GM10266 (cell line): ENCODE measurements around the gene CALHM2.

Experiments
- DNase-seq: peaks from one replicate; pipeline ENCODE4 v3.0.0; 2012; ENCODE audit errors: extremely low spot score
- TF ChIP-seq, protein P1 (sequence below): IDR thresholded peaks from 2 replicates; pipeline ENCODE4 v1.5.1; 2012; ENCODE audit warnings: mild to moderate bottlenecking, low read depth; ENCODE audit not compliant: control insufficient read depth, insufficient read depth; ENCODE audit errors: missing control alignments

Gene CALHM2

DNA sequence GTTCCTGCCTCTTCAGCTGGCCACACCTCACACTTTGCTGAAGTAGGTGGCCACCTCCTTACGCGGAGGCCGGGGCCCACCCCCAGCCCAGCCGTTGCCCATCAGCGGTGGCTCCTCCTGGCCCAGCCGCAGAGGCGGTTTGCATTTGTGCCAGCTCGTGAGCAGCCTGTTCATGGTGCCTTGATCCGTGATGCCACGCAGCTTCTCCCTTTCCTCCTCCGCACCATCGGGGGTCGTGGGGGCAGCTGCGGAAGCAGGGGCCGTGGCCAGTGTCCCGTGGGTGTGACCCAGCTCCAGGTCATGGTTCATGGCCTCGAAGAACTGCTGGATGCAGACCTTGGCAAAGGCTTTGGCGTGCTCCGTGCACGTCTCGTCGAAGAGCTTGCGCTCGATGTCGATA, 3.1 kb upstream of the CALHM2 start:
- TF ChIP-seq, protein P1, sequence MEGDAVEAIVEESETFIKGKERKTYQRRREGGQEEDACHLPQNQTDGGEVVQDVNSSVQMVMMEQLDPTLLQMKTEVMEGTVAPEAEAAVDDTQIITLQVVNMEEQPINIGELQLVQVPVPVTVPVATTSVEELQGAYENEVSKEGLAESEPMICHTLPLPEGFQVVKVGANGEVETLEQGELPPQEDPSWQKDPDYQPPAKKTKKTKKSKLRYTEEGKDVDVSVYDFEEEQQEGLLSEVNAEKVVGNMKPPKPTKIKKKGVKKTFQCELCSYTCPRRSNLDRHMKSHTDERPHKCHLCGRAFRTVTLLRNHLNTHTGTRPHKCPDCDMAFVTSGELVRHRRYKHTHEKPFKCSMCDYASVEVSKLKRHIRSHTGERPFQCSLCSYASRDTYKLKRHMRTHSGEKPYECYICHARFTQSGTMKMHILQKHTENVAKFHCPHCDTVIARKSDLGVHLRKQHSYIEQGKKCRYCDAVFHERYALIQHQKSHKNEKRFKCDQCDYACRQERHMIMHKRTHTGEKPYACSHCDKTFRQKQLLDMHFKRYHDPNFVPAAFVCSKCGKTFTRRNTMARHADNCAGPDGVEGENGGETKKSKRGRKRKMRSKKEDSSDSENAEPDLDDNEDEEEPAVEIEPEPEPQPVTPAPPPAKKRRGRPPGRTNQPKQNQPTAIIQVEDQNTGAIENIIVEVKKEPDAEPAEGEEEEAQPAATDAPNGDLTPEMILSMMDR, result no peak
- DNase-seq, result no peak

DNA sequence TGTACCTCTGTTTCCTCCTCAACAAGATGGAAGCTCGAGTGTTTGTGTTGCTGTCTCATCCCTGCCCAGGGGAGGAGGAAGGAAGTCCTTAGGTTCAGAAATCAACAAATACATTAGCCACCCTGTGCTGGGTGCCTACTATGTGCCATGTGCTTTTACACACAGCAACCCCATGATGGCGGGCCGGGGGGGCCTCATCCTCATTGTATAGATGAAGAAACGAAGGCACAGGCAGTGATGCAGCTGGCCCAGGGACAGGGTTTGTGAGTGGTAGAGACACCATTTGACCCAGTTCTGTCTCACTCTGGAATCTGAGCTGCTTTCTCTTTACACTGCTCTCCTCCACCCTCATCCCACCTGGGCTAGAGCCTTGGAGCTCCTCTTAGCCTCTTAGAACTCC, 1.9 kb upstream of the CALHM2 start:
- TF ChIP-seq, protein P1, result no peak

DNA sequence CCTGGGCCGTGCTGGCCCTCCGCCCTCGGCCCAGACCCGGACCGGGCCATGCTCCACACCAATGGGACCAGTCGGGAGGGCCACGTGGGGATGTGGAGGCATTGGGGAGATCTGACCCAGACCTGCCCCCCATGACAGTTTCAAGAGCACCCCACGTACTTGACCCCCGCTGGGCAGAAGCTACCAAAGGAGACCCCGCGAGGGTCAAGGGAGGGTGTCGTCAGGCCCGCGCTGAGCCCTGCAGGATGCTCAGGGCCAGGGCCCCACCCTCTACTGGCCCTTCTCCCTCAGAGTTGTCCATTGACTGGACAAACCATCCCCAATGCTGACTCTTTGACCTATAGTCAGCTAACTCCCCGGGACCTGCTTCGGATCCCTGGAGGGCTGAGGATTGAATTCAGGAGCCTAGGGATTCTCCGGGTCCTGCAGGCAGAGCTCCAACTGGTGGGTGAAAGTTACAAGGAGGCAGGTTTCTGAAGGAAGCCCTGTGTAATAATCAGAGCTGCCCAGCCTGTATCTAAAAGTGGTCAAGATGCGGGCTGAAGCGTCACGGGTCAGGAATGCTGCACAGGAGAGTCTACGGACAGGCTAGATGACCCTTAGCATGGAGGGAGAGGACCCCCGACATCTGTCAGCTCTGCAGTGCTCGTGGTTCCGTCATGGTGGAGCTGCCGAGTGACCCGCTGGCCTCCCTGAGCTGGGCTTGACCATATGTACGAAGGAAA, 498 bp upstream of the CALHM2 start:
- TF ChIP-seq, protein P1, result no peak

More for the DNA sequence above, 1.9 kb upstream of the CALHM2 start:
- no peak for DNase-seq

DNA sequence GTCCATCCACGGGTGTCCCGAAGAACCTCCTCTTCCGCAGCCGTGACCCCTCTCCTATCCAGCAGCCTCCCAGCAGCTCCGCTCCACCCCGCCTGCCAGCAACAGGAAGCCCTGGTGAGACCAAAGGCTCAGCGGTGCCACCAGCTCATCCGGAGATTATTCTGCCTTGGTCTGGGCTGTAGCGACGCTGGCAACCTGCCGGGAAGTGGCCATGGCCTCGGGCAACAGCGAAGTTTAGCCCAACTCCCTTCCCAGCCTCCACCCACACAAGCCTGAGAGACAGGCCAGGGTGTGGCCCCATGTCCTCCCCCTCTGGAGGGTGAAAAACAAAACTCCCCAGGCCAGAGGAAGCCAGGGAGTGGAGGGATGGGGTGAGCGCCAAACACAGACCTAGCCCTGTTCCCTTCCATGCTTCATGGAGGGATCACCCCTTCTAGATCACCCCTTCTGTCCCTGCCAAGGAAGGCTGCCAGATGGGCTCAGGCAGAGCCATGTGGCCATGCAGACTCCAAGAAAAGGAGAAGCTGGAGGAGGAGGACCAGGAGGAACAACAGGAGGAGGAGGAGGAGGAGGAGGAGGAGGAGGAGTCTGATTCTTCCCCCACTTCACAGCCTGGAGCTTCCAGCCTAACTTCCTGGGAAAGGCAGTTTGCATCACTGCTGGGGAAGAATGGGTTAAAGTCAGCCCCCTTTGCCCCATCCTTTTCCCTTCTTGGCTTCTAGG, 918 bp downstream of the CALHM2 start:
- TF ChIP-seq, protein P1, result no peak
- peak; percentile 71 for DNase-seq

More for the DNA sequence above, 498 bp upstream of the CALHM2 start:
- no peak for DNase-seq

DNA sequence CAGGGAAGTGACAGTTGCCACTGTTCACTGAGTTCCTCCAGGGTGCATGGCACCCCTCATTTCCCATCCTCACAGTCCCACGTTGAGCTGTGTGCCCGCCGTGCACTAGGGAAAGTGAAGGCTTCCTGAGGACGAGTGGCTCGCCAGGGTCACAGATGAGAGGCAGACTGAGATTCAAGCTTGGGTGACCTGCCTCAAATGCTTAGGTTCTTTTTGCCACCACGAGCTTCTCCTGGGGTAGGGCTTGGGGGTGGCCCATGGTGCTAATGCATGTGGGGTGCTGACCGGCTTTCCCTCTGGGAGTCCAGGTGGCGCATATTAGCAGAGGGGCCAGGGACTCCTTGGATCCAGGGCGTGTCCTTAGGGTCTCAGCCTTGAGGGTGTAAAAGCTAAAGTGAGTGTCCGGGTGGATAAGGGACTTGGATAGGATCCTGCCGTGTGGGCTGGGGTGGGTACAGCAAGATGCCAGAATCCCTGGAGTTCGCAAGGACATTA, 1.9 kb downstream of the CALHM2 start:
- TF ChIP-seq, protein P1, result no peak
- no peak for DNase-seq

DNA sequence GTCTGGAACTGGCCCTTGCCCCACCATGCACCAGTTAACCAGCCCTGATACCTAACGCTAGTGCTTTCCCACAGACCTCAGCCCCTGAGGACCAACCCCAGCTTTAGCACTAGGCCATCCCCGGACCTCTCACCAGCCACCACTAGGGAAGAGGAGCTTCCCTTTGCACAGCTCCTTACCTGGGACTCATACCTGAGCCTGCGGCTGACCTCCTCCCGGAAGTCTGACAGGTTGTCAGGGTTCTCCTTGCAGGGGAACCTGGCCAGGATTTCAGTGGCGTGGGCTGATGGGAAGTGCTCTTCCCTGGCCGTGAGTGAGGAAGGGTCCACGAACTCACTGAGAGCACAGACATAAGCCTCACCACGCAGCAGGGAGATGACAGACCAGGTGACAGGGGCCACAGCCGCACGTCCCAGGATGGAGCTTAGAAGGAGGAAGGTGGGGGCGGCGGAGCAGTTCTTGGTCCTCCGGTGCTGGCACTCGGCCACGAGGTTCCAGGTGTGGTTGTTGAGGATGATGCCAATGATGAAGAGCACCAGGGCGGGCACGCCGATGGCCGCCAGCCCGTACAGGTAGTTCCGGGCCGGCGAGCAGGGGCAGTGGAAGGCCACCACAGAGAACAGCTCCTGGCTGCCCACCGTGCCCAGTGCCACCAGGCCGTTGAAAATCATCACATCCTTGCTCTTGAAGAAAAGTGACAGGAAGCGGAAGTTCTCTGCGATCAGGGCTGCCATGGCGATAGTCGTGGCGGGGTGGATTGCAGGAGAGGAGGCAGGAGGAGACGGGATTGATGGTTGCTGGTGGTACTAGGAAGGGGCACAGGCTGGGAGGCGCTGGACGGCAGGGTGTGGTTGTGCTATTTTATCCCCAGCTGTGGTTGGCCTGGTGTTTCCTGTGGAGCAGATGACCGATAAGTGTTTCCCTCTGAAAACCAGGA, 2.7 kb downstream of the CALHM2 start:
- no peak for DNase-seq
- TF ChIP-seq, protein P1, result no peak
